Stimulated activated CD8-positive, alpha-beta memory T cell treated with anti-CD3 and anti-CD28 coated beads, Interleukin-15, amount 100 ng/mL, for 4 hours (primary cell): Measurements from ENCODE around the gene FAM209B.
"Not testable (repeated sequence)": the region's sequence is repeated elsewhere in the genome, so short reads cannot be mapped to it uniquely, and the experiment has no call there.

Experiments used
- DNase-seq, 2 donors: peaks; one replicate each; pipeline ENCODE4 v3.0.0-alpha.2; 2020; ENCODE audit warnings: low read depth in 2 of 2

The FAM209B gene

GRCh38 chr20:56540415-56540814, 7.4 kb downstream of the FAM209B start:
- no peak for DNase-seq

GRCh38 chr20:56542489-56543030, 9.5 kb downstream of the FAM209B start:
- DNase-seq = no peak

DNA sequence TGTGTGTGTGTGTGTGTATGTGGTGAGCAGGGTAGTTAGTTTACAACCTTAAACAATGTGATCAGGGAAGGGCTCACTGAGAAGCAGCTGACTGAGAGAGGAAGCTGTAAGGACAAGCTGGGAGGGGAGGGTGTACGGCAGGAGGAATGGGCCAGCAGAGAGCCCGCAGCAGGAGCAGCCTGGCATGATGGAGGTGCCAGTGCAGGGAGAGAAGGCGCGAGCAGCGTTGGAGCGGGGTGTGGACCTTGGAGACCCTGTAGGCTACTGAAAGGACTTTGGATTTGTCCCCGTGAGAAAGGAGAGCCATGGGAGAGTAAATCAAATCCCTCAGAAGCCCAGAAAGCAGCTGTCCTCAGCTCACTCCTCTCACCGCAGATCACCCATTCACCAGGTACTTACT, 18.5 kb downstream of the FAM209B start:
- no peak for DNase-seq

DNA sequence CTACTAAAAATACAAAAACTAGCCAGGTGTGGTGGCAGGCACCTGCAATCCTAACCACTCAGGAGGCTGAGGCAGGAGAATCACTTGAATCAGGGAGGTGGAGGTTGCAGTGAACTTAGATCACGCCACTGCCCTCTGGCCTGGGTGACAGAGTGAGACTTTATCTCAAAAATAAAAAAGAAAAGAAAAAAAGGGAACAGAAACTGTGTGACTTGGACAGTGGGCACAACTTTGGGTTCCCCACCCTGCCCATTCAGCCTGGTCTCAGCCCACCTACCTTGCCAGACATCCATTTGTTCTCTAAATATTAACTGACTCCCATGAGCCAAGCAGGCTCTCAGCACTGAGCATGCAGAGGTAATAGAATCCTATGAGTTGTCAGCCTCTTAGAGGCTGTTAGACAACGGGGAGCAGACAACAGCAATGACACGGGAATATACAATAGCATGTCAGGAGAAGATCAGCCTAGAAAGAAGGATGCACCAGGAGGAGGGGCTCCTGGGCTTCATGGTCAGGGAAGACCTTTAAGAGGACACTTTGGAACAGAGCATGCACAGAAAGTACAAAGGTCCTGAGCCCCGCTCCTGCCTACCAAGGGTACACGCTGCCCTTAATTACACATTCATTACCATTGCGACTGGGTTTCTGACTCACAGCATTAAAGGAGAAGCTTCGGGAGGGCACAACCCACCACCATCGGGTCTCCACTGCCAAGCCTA, 20.0 kb downstream of the FAM209B start:
- no peak for DNase-seq

- no peak for DNase-seq
Observed at GRCh38 chr20:56554869-56555268, 21.8 kb downstream of the FAM209B start.

DNA sequence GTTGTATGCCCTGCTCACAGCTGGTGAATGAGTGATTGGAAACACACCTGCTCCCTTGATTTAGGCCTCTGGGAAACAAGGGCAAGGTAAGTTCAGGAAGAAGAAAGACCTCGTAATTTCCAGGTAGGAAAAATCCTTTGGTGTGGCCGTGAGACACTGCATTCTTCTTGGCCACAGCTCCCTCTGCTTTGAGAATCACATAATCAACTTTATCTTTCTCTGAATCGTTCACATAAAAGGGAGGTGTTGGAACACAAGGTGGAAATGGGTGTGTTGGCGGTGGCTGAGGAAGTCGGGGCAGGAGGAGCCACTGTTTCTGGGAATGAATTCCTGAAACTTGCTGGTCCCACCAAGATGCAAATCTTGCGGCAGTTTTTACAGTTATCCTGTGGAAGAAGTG, 25.9 kb downstream of the FAM209B start:
- DNase-seq = no peak

DNA sequence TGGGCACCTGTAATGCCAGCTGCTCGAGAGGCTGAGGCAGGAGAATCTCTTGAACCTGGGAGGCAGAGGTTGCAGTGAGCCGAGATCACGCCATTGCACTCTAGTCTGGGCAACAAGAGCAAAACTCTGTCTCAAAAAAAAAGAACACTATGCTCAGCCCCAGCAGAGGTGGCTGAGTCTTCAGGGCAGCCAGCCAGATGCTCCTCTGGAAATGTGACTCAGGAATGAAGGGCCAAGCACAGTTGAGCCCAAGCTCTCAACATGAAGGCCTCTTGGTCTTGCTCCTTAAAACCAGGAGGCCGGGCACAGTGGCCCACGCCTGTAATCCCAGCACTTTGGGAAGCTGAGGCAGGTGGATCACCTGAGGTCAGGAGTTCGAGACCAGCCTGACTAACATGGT, 31.5 kb downstream of the FAM209B start:
- not testable (repeated sequence) for DNase-seq

- no peak for DNase-seq
Observed at GRCh38 chr20:56565511-56565910, 32.5 kb downstream of the FAM209B start.

DNA sequence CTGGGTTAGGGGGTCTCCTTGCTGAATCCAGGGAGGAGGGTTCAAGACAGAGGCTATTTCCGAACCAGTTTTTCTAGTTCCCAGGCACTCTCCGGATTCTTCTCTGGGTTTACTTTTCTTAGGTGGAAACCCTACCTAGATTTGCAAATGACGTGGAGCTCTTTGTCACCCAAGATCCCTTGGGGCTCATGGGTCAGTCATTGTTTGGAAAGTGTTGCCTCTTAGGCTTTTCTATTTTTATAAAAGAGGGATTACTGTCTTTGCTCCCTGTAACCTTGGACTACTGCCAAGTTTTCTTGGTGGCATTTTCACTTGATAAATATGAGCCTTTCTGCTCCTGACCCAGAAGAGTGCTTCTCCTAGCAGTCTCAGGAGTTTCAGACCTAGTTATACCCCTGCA, 33.6 kb downstream of the FAM209B start:
- DNase-seq = no peak

- DNase-seq = no peak
Observed at GRCh38 chr20:56570832-56571231, 37.8 kb downstream of the FAM209B start.

GRCh38 chr20:56572172-56572571, 39.1 kb downstream of the FAM209B start:
- no peak for DNase-seq

GRCh38 chr20:56573986-56574385, 40.9 kb downstream of the FAM209B start:
- DNase-seq = no peak

DNA sequence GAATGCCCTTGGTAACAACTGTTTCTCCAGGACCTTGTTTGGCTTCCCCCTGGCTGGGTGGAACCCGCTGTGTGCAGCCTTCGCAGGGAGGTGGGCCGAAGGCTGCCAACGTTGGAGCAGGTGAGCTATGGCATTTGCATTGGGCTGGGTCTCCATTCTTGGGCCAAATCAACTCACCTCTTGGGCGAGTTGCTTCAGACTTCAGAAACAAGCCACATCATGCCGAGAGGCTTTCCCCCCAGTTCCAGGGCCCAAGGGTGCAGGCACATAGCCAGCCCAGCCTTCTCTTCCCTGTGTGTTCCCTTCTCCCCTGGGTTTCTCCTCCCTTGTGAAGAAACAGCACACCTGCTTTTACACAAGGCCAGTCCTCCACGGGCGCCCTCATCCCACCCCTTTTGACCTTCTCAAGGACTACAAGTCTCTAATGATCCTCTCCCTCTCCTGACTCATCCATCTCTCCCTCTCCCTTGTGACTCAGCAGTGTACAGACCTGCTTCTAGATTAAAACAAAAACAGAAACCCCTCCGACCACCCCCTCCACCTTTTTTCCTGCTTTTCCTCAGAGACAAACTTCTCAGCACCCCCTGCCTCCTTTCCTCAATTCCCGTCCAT, 41.6 kb downstream of the FAM209B start:
- DNase-seq = no peak

- no peak for DNase-seq
Observed at GRCh38 chr20:56575157-56575556, 42.1 kb downstream of the FAM209B start.

GRCh38 chr20:56575961-56576360, 42.9 kb downstream of the FAM209B start:
- DNase-seq = no peak

DNA sequence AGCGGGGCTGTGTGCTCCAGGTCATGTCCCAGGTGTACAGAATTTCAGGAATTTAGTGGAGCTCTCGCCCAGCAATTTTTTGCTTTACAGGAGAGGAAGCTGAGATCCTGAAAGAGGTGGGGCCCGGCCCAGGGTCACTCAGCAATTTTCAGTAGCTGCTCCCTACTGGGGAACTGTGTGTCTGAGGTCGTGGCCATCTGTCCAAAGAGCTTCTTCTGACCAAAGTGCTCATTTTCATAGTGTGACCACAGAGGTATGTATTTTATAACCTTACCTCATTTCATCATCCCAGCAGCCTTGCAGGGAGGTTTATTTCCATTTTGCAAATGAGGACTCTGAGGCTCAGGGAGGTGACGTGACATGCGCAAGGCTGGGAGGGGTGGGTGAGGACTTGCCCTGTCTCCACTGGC, 46.3 kb downstream of the FAM209B start:
- DNase-seq = no peak

GRCh38 chr20:56580226-56580625, 47.2 kb downstream of the FAM209B start:
- no peak for DNase-seq

GRCh38 chr20:56581701-56582100, 48.7 kb downstream of the FAM209B start:
- DNase-seq = no peak

- no peak for DNase-seq
Observed at GRCh38 chr20:56582542-56582941, 49.5 kb downstream of the FAM209B start.

GRCh38 chr20:56584916-56585315, 51.9 kb downstream of the FAM209B start:
- no peak for DNase-seq
